Measurements from ENCODE around the gene CACNB1. TPM values are rescaled to one million over a fixed set of nuclear protein-coding genes. Genes with fewer than 3 reads are reported as not detected.

The CACNB1 gene
- total RNA-seq, 1 donor from 2014 or later, result 13.8 TPM

DNA sequence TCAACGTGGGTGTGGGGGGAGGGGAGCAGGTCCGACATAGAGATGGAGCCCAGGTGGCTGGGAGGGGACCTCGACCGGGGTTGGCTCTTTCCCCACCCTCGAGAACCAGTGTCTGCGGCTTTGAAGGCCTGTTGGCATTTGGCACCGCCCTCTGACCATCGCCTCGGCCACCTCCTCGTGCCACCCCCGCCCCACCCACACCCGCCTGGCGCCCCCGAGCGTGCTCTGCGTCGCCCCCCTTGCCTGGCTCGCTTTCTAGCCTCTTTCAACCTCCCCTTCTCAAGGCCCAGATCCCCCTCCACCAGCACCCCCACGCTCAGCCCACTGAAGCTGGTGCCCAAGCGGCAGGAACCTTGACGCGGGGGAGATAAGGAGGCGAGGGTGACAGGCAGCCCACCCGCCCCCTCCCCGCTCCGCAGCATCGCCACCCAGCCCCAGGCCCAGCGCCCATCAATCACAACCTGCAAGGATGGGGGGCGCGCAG, 619 bp downstream of the CACNB1 start:
- no peaks in the 10 kb centered on the region for H3K27me3 Mint-ChIP-seq
- H3K27ac Mint-ChIP-seq, result no peak overlapping the region
- TF ChIP-seq, protein P1, sequence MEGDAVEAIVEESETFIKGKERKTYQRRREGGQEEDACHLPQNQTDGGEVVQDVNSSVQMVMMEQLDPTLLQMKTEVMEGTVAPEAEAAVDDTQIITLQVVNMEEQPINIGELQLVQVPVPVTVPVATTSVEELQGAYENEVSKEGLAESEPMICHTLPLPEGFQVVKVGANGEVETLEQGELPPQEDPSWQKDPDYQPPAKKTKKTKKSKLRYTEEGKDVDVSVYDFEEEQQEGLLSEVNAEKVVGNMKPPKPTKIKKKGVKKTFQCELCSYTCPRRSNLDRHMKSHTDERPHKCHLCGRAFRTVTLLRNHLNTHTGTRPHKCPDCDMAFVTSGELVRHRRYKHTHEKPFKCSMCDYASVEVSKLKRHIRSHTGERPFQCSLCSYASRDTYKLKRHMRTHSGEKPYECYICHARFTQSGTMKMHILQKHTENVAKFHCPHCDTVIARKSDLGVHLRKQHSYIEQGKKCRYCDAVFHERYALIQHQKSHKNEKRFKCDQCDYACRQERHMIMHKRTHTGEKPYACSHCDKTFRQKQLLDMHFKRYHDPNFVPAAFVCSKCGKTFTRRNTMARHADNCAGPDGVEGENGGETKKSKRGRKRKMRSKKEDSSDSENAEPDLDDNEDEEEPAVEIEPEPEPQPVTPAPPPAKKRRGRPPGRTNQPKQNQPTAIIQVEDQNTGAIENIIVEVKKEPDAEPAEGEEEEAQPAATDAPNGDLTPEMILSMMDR (IDR thresholded peaks at IDR 0.05; ENCODE audit: unreplicated experiment), result no peak
- H3K4me3 Mint-ChIP-seq (ENCODE audit: low read depth), result peak overlapping the region; percentile 69
- H3K4me1 Mint-ChIP-seq (ENCODE audit: low read depth), result peaks cover 14% of the 10 kb centered on the region
- no peak for DNase-seq (ENCODE audit: low spot score, unreplicated experiment)
- H3K36me3 Mint-ChIP-seq (ENCODE audit: insufficient read depth), result peaks cover 11% of the 10 kb centered on the region
- no peaks in the 10 kb centered on the region for H3K9me3 Mint-ChIP-seq (ENCODE audit: low read depth)

DNA sequence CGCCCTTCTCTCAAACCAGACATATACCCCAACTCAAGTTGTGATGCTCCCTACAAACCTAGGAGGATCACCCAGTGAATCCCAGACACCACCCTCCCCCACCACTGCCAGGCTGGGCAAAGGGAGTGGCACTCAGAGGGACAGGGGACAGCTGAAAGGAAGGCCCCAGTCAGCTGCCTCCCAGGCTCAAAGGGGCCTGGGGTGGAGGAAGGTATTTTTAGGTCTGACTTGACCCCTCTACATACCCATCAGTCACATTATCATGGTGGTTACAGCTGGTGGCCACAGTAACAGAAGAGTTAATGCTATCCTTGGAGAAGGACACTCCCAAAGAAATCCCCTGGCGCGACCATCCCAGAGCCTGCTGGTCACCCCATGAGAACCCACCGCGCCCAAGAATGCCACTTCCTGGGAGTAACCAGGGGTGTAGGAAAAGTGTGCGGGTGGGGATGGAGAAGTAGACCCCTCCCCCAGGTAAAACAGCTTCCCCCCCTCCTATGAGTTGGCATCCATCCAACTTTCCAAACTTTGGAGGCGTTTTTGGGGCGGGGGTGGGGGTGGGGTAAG, 1.1 kb downstream of the CACNB1 start:
- no peak for DNase-seq (ENCODE audit: low spot score, unreplicated experiment)
- Mint-ChIP-seq H3K36me3 (ENCODE audit: insufficient read depth) (peaks cover 8% of the 10 kb centered on the region), H3K4me3 (ENCODE audit: low read depth) (peak overlapping the region; percentile 64), H3K27ac (no peak overlapping the region), H3K27me3 (no peaks in the 10 kb centered on the region), H3K4me1 (ENCODE audit: low read depth) (peaks cover 11% of the 10 kb centered on the region), H3K9me3 (ENCODE audit: low read depth) (no peaks in the 10 kb centered on the region)
- TF ChIP-seq, protein P1 (IDR thresholded peaks at IDR 0.05; ENCODE audit: unreplicated experiment), result no peak

DNA sequence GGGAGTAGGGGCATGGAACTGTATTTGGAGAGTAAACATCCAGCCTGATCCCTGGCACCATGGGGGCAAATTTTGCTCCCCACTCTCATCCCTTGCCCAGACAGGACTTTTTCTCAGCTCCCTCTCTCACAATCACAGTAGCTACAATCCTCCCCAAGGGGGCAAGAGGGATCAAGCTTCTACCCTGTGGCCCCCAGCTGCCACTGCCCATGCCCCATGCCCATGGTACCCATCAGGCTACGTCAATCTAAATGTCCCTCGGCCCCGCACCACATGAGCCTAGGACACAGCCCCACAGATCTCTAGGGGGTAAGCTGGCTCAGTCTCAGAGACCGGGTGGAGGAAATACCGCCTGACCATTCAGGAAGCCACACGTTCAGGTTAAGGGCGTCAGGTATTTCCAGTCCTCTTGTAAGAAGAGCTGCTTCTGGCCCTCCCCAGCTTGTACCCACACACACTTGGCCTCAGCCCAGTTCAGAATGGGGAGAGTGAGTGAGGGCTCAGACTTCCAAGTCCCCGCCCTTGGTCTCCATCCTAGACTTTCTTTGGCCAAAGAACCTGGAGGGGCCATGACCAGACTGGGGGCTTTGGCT, 1.8 kb downstream of the CACNB1 start:
- no peak for DNase-seq (ENCODE audit: low spot score, unreplicated experiment)
- Mint-ChIP-seq H3K4me1 (ENCODE audit: low read depth) (peaks cover 5% of the 10 kb centered on the region), H3K27me3 (no peaks in the 10 kb centered on the region), H3K27ac (no peak overlapping the region), H3K4me3 (ENCODE audit: low read depth) (peak overlapping the region; percentile 64), H3K9me3 (ENCODE audit: low read depth) (no peaks in the 10 kb centered on the region), H3K36me3 (ENCODE audit: insufficient read depth) (peaks cover 6% of the 10 kb centered on the region)
- TF ChIP-seq, protein P1 (IDR thresholded peaks at IDR 0.05; ENCODE audit: unreplicated experiment), result no peak

DNA sequence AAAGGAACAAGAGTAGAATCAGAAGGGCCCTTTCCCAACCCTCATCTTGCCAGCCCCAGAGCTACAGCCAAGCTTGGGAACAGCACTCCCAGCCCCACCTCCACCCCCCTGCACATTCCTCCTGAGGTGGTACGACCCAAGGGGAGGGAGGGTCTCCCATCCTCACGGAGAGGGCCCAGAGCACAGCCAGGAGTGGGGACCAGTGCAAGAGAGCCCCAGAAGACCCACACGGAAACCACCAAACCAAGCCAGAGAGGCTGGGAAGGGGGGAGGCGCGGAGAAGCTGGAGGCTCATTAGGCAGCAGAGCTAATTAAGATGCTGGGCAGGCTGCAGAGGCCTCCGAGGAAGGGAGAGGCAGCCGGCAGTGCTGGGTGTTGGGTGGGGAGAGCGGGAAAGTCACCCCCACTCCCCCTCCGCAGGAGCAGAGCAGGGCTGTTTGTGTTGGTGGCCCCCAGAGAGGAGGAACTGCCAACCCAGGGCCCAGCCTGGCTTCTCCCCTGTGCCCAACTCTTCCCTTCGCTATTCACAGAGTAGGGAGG, 2.4 kb downstream of the CACNB1 start:
- Mint-ChIP-seq H3K4me3 (ENCODE audit: low read depth) (no peak overlapping the region), H3K27ac (no peak overlapping the region), H3K36me3 (ENCODE audit: insufficient read depth) (peaks cover 4% of the 10 kb centered on the region), H3K4me1 (ENCODE audit: low read depth) (peaks cover 5% of the 10 kb centered on the region), H3K9me3 (ENCODE audit: low read depth) (no peaks in the 10 kb centered on the region), H3K27me3 (no peaks in the 10 kb centered on the region)
- TF ChIP-seq, protein P1 (IDR thresholded peaks at IDR 0.05; ENCODE audit: unreplicated experiment), result no peak
- no peak for DNase-seq (ENCODE audit: low spot score, unreplicated experiment)

DNA sequence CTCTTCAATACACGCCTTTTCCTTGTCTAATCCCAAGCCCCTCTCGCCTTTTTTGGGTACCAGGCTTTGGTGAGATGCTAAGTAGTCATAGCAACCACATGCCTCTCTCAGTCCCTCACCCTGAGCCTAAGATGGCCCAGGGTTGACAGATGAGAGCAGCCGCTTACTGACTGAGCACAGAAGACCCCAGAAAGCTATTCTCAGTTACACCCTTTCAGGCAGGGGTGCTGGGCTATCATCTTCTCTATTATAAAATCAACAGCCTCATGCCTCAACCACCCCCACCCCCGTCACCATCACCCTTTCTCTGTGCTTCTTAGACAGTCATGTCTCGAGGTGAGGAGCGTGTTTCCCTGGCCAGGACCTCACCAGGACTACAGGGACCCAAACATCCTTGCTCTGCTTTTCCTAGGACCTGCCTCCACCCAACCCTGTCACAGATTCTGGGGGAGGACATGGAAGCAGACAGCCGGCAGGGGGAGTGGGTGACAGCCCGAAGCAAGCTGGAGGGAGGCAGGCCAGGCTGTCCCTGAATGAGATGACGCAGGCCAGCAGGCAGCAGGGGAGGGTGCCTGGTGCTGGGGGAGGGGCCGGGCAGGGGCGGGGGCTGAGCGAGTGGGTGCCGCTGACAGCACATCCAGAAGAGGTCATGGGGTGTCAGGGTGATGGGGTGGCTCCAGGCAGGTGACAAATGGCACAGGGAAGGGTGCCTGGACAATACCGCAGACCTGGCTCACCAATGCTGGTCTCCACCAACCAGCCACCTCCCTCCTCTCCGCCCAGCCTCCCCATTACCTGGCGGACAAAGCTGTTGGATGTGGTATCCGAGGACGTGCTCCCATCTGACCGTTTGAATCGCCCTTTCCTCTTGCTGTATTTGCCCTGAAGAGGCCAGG, 3.1 kb downstream of the CACNB1 start:
- TF ChIP-seq, protein P1 (IDR thresholded peaks at IDR 0.05; ENCODE audit: unreplicated experiment), result peak; percentile 29
- Mint-ChIP-seq H3K36me3 (ENCODE audit: insufficient read depth) (peaks cover 4% of the 10 kb centered on the region), H3K27me3 (no peaks in the 10 kb centered on the region), H3K4me3 (ENCODE audit: low read depth) (no peak overlapping the region), H3K4me1 (ENCODE audit: low read depth) (no peaks in the 10 kb centered on the region), H3K27ac (no peak overlapping the region), H3K9me3 (ENCODE audit: low read depth) (no peaks in the 10 kb centered on the region)
- no peak for DNase-seq (ENCODE audit: low spot score, unreplicated experiment)
